ENCODE results near the gene MPO. TPM values are rescaled to one million over a fixed set of nuclear protein-coding genes. Genes with fewer than 3 reads are reported as not detected.

The MPO gene
- total and polyA plus RNA-seq, 2 donors (not counting 3 experiments of a cell fraction or from before 2014, with no cell fraction given) = not detected

DNA sequence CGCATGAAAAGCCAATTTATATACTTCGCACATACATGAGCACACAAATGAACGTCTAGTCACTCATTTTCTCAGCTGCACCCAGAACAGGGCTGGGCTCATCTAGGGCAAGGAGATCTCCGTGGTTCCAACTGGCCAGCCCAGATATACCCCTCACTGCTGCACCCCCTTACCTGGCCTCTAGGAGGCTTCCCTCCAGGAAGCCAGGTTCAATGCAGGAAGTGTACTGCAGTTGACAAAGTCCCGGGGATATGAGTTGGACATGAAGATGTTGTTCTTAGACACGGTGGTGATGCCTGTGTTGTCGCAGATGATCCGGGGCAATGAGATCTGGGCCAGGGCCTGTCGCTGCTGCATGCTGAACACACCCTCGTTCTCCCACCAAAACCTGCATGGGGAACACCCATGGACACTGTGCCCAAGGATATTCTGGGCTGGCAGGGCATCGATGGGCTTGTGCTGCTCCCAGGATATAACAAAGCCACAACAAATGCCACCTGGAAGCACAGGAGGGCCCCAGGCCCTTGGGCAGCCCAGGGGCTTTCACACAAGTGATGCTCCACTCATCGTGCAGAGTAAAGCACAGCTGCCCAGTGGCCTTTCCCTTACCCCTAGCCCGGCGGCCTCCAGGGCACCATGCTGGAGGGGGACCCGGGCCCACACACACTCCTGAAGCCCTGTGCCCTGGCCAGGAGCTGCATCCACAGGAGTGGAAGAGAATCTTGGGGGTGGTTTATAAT is 10.1 kb downstream of the MPO start:
- BruUV-seq (replicated peaks) = no TSS peak
- no peaks in the 10 kb centered on the region for H3K79me2 ChIP-seq (ENCODE audit: control insufficient read depth, insufficient read depth, low read length)
- no peaks in the 10 kb centered on the region for H3K27me3 ChIP-seq (ENCODE audit: control insufficient read depth in 2 of 2, insufficient read depth in 2 of 2, low read length in 2 of 2)
- dilution Hi-C loops (cut with MboI; ENCODE audit: extremely low pct_ligation_motif_present, low sequenced_read_pairs) = no loop called here
- POLR2A ChIA-PET = no interaction called here
- H3K4me2 ChIP-seq (ENCODE audit: insufficient read depth, low read length) = no peak overlapping the region
- H3K4me1 ChIP-seq (ENCODE audit: control insufficient read depth, extremely low read depth, insufficient read depth, low read length) = no peaks in the 10 kb centered on the region
- no peak for DNase-seq (ENCODE audit: low read depth, low spot score)
- TF ChIP-seq POLR2AphosphoS5 (IDR thresholded peaks at IDR 0.05; ENCODE audit: insufficient read depth, low read depth, low read length) (no peak), GATA2 (IDR thresholded peaks at IDR 0.05; ENCODE audit: insufficient read depth, insufficient read length, low read depth, low read length) (no peak), MYC (IDR thresholded peaks at IDR 0.05; ENCODE audit: low read depth, low read length) (no peak), POLR2A (IDR thresholded peaks at IDR 0.05; ENCODE audit: low read depth, low read length) (no peak), EZH2 (IDR thresholded peaks at IDR 0.05; ENCODE audit: borderline replicate concordance, low read depth, low read length, severe bottlenecking) (no peak), JUN (IDR thresholded peaks at IDR 0.05; ENCODE audit: borderline replicate concordance, insufficient read depth, insufficient read length, low read depth) (no peak), FOS (IDR thresholded peaks at IDR 0.05; ENCODE audit: borderline replicate concordance, insufficient read depth, low read length) (no peak)
- TF ChIP-seq, protein P1, sequence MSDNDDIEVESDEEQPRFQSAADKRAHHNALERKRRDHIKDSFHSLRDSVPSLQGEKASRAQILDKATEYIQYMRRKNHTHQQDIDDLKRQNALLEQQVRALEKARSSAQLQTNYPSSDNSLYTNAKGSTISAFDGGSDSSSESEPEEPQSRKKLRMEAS (IDR thresholded peaks at IDR 0.05; ENCODE audit: insufficient read depth, insufficient read length) = no peak
- TF ChIP-seq, protein P2, sequence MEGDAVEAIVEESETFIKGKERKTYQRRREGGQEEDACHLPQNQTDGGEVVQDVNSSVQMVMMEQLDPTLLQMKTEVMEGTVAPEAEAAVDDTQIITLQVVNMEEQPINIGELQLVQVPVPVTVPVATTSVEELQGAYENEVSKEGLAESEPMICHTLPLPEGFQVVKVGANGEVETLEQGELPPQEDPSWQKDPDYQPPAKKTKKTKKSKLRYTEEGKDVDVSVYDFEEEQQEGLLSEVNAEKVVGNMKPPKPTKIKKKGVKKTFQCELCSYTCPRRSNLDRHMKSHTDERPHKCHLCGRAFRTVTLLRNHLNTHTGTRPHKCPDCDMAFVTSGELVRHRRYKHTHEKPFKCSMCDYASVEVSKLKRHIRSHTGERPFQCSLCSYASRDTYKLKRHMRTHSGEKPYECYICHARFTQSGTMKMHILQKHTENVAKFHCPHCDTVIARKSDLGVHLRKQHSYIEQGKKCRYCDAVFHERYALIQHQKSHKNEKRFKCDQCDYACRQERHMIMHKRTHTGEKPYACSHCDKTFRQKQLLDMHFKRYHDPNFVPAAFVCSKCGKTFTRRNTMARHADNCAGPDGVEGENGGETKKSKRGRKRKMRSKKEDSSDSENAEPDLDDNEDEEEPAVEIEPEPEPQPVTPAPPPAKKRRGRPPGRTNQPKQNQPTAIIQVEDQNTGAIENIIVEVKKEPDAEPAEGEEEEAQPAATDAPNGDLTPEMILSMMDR (IDR thresholded peaks at IDR 0.05; ENCODE audit: extremely low read depth in 1 of 2, insufficient read depth in 1 of 2, low read depth in 1 of 2, low read length in 2 of 2) = no peak
- no peak overlapping the region for H3K27ac ChIP-seq (ENCODE audit: insufficient read depth, low read depth, low read length)
- no peak overlapping the region for H3K4me3 ChIP-seq (replicated peaks in 1 of 3; ENCODE audit: insufficient read depth in 1 of 3, low read depth in 1 of 3, low read length in 3 of 3)
- no peaks in the 10 kb centered on the region for H3K36me3 ChIP-seq (ENCODE audit: control insufficient read depth in 2 of 2, extremely low read depth in 1 of 2, insufficient read depth in 2 of 2, low read length in 2 of 2)
- H4K20me1 ChIP-seq (replicated peaks; ENCODE audit: control insufficient read depth, extremely low read depth, insufficient read depth, low read length) = no peaks in the 10 kb centered on the region
- H3K9me3 ChIP-seq (replicated peaks; ENCODE audit: control insufficient read depth, insufficient read depth, low read length) = no peaks in the 10 kb centered on the region
- H2AFZ ChIP-seq (ENCODE audit: low read depth, low read length) = no peak overlapping the region
- no peak overlapping the region for H3K9ac ChIP-seq (replicated peaks; ENCODE audit: extremely low read depth, insufficient read depth, low read length)
- CTCF ChIA-PET = no interaction called here
- FAIRE-seq = no peak
- intact Hi-C loops (cut with micrococcal nuclease) = no loop called here
- H3K9me1 ChIP-seq (replicated peaks; ENCODE audit: control insufficient read depth, extremely low read depth, insufficient read depth, low read length) = no peaks in the 10 kb centered on the region

Data from endothelial cell of umbilical vein (primary cell).